HG02759 (cell line): ENCODE measurements around the gene NEK6.

Experiments used
- ATAC-seq: cut with Tn5 transposase; IDR thresholded peaks from one replicate; pipeline ENCODE4 v1.9.1; 2021; ENCODE audit warnings: mild to moderate bottlenecking, moderate library complexity; ENCODE audit not compliant: unreplicated experiment

NEK6 gene

GRCh38 chr9:124337562-124337961 lies 79.8 kb downstream of the NEK6 start:
- no peak for ATAC-seq

DNA sequence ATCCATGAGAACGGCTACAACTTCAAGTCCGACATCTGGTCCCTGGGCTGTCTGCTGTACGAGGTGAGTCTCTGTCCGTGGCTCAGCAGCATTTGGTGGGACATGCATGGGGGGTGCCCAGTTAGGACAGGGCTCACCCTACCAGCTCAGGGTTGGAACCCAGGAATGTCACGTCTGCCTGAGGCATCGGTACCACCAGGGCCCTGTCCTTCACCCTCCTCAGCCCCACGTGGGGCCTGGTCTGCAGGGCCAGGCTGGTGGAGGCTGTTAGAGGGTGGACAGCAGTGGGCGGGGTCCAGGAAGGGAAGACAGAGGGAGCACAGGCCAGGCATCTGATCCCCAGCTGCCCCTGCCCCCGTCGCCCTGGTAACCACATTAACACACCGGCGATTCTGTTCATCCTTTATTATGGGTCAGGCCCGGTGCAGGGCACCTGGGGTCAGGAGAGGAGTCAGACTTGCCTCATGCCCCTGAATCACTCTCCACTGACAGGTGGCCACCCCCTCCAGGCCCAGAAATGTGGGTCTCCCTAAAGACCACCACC lies 81.9 kb downstream of the NEK6 start:
- ATAC-seq = no peak

DNA sequence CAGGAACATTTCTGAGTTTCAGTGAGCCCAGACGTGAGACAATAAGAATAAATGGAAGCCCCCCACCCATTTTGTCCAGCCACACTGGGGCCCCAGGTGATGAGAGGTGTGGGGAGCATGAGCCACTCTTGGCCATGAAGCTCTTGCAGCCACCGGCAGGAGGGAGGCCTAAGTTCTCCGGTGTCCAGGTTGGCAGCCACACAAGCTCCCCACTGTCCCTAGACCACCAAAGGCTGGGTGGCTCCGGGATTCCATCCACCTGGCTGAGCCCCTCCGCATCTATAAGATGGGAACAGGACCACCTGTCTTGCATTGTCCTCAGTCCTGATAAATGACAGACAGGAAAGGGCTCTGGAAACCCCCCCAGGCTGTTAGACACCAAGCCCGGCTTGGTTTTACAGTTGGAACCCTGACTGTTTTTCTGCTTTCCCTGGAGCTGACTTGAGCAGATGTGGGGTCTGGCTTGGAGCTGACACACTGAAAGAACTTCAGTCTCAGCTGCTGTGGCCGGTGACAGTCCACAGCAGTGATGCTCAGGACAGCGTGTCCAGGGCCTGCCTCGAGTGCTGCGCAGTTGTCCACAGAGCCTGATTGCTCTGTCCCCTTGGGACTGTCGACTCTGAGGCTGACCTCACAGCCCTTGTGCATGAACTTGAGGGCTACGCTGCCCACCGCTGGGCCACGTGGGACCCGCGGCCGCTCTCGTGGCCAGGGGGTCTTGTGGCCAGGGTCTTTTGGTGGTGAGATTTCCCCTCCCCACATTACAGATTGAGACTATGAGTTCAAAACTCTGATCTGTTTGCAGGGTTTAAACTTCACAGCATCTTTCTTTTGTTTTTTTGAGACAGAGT lies 82.7 kb downstream of the NEK6 start:
- ATAC-seq = no peak

DNA sequence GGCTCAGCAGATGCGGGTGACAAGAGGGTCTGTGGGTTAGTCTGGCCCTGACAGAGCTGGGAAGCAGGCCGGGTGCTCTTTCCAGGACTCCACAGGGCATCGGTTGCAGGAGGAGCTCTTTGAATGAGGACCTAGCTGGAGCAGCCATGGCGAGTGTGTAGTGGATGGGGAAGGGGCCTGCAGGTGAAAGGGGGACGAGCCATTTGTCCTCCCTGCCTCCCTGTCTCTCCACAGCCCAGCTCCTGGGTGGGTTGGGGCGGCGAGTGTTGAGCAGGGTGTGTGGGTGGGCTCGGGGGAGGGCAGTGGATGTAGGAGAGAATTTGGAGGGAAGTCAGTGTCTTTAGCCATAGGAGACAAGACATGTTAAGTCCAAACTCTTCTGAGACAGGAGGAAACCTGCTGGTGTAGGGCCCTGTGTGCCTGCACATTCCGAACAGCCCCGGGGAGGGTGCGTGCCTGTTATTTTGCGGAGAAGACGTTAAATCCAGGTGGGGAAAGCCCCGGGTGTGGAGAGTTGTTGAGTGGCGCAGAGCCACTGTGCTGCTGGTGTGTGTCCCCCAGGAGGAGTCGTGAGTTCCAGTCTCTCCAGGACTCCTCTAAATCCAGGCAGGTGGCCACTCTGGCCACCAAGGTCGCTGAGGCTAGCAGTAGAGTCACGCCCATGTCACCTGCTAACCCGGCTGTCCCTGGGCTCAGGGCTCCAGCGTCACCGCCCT lies 83.9 kb downstream of the NEK6 start:
- no peak for ATAC-seq

- no peak for ATAC-seq
Observed at GRCh38 chr9:124342402-124342775, 84.6 kb downstream of the NEK6 start.

DNA sequence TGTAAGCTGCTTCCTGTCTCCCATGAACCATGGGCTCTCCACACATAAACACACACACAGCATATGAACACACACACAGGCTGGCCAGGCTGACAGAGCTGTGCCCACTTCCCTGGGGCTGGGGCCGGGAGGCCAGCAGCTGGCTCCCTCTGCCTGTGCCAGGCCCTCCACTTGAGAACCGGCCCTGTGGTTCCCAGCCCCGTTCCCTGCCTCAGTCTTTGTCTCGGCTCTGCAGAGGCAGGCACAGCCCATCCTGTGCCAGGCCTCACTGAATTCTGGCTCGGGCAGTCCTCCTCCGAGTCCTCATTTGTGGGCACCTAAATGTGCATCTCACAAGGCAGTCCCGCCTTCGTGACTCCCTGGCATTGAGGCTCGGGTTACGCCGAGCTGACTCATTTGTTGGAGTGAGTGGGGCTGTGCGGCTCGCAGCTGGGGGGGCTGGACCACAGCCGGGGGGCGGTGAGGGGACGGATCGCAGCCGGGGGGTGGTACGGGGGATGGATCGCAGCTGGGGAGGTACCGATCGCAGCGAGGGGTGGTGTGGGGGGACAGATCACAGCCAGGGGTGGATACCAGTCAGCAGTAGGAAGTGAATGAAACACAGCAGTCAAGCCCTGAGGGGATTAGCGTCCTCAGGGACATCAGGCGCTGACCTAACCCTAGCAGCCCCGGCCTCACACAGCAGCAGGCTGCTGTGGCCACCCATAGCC lies 85.2 kb downstream of the NEK6 start:
- ATAC-seq = no peak

DNA sequence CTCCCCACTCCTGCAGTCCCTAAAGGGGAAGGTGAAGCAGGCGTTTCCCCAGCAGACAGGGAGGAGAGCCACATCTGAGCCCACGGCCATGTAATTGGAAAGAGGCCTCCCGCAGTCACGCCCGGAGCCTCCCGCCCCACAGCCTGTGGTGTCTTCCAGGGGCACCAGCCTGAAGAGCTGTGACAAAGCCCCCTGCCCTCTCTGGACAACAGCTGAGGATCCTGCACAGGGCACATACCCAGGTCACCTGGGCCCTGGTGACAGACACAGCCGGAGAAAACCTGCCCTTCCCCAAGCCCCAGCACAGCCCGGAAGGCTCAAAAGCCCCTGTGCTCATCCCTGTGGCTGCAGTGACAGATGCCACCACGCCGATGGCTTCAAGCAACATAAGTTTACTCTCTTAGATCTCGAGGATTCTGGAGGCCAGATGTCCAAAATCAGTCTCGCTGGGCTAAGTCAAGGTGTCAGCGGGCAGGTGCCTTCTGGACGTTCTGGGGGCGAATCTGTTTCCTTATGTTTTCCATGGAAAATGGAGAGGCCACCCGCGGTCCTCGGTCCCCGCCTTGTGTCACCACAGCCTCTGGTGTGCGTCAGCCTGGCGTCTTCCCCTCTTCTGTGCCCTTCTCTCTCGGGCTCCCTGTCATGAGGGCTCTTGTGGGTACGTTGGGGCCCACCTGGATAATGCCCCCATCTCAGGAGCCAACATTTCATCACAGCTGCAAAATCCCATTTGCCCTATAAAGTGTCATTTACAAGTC lies 86.0 kb downstream of the NEK6 start:
- ATAC-seq = no peak

- ATAC-seq = no peak
Observed at GRCh38 chr9:124344291-124345050, 86.7 kb downstream of the NEK6 start.

DNA sequence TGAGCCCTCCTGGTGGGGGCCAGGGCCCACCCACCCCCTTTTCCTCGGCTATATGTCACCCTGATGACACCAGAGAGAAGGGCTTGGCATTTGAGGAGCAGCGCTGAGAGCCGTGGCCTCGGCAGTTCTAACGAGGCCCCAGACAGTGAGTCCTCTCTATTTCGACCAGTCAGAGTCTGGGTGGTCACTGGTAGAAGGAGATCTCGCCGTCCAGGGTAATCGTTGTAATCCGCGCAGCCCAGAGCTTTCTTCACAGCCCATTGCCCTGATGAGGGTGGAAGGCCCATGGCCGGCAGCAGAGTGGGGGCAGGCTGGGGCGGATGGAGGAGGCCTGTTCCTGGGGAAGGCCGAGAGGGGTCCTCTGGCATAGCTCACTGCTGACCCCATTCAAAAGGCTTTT lies 87.3 kb downstream of the NEK6 start:
- no peak for ATAC-seq

DNA sequence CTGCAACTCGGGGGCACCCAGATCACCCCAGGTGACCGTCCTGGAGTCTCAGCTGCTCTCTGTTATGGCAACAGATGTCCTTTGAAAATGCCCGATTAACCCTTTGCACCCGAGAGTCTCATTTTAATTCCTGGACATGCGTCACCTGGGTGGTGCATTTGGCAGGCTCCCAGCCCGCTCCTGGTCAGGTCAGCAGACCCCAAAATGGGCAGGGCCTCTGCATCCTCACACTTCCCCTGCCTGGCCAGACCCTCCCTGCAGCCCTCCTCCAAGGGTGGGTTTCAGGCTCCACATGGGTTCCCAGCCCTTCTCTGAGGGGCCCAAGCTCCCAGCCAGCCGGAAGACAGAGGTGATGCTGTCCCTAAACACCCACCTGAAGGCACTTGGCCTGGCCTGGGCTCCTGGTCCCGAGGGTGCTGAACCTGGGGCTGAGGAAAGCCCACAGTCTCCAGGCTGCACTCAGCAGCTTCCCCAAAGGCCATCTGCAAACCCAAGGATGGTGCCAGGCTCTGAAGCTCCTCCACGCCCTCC lies 88.1 kb downstream of the NEK6 start:
- ATAC-seq = no peak

- ATAC-seq = no peak
Observed at GRCh38 chr9:124346347-124347163, 88.8 kb downstream of the NEK6 start.

DNA sequence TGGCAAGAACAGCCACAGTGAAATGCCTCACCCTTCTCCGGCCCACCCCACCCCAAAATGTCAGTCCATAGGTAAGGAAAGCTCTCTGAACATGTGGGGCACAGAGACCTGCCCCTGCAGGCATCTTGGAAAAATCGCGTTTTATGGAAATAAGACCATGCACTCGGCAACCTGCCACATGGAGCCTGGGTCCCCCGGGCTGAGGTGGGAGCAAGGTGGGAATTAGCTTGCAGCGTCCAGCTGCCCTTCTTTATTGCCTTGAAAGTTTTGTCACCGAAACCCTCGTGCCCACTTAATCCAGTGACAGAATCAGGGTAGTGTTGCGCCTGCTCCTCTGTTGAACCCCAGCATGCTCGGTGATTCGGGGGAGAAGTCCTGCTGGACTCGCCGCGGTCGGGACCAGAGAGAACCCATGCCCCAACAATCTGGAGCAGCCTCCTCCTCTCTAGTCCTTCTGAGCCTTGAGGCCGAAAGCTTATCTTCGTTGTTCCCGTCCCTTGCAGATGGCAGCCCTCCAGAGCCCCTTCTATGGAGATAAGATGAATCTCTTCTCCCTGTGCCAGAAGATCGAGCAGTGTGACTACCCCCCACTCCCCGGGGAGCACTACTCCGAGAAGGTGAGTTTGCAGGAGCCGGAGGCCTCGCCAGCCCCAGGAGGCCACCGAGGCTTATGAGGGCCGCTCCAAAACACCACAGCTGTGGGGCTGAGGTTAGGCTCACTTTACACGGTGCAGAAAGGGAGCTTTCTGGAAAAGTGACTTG lies 89.6 kb downstream of the NEK6 start:
- ATAC-seq = no peak

DNA sequence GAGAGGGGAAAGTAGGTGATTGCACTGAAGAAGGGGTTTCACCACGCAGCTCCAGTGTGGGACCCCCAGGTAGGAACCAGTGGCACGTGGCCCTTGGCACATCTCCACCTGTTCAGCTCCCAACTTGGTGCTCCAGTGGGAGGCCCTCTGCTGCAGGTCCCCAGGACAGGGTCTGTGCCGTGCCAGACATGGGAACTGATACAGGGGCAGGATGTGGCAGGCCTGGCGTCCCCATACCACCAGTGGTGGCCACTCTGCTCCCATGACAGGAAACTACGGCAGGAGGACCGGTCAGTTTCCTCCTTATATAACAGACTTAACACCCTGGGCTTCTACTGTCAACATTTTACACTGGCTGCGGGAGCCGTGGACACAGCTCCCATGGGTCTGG lies 90.2 kb downstream of the NEK6 start:
- no peak for ATAC-seq

DNA sequence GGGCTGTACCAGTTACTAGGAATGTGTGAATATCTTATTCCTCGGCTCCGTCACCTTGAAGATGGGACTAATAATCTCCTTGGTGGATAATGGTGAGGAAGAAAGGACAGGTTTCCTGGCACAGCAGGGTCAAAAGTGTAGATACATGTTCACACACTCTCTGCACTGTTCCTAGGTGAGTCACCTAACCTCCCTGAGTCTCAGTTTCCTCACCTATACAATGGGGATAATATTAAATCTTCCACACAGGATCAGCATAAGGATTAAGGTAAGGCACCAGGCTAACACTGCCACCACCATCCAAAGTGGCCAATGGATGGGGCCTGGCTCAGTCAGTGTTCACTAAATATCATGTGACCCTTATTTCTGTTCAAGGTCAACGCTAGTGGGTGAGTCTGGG lies 90.6 kb downstream of the NEK6 start:
- no peak for ATAC-seq

- no peak for ATAC-seq
Observed at GRCh38 chr9:124348831-124349230, 91.1 kb downstream of the NEK6 start.

- ATAC-seq = no peak
Observed at GRCh38 chr9:124349267-124349666, 91.5 kb downstream of the NEK6 start.

DNA sequence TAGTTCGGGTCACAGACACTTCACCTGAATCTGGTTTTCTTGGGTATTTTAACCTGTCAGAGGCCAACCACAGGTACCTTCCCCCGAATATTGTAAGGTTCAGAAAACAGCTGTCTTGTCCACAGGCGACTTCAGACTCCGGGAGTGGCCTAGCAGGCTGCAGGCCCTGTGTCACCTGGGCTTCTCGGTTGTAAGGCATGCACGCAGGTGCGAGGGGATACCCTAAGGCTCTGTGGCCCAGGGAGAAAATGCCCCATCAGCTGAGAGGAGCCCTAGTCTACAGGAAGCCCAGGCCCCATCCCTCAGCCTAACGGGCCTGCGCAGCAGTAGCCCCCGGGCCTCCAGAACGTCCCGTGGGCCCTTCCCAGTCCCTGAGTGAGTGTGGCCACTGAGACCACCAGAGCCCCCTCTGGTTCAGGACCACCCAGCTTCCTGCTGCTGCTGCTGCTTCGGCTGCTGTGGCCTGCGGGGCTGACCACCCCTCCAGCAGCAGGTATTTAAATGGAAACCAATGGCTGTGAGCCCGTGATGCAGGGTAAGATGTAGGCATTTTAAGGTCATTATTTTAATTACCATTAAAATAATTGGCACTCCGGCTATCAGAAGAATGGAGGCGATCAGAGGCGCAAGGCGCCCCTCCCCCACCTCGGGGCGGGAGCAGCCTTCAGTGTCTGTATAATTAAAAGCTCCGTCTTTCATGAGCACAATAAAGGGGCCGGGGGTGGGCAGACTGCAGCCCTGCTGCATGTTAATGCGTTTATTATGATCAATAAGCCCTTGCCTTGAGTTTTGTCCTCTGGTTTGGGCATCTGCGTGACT lies 92.1 kb downstream of the NEK6 start:
- ATAC-seq = no peak
